ENCODE data around the gene INPP4B.

The INPP4B gene

DNA sequence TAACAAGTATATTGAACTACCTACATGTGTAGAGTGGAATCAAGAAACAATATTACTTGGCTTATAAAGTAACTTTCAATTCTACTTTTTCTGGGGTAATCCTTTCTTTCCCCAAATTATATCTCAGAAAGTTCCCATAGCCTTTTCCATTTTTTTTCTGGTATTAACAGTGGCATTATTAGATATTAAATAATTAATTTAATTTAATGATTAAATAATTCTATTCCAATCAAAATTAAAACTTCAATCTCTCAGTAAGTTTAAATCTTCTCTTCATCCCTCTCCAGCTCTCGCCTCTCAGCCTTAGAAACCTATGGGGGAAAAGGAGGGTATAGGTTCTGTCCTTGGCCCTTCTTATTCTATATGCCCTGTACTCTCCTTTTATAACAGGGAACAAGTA is 262.4 kb downstream of the INPP4B start:
- H3K36me3 ChIP-seq (ENCODE audit: control insufficient read depth, insufficient read depth, low read length) = no peaks in the 10 kb centered on the region
- H2BK120ac ChIP-seq (ENCODE audit: low read depth, low read length) = no peak overlapping the region
- H2BK15ac ChIP-seq (replicated peaks; ENCODE audit: low read depth) = no peak overlapping the region
- no peak overlapping the region for H3K4me2 ChIP-seq (ENCODE audit: low read length)
- no peak overlapping the region for H2BK5ac ChIP-seq (ENCODE audit: low read length)
- H3K4me3 ChIP-seq (ENCODE audit: low read length) = no peak overlapping the region
- H3K23ac ChIP-seq (ENCODE audit: low read length) = no peak overlapping the region
- H3K79me2 ChIP-seq (ENCODE audit: control insufficient read depth, insufficient read depth, low read length) = no peaks in the 10 kb centered on the region
- H2AK5ac ChIP-seq (ENCODE audit: low read length) = no peak overlapping the region
- no peaks in the 10 kb centered on the region for H3K79me1 ChIP-seq (ENCODE audit: low read length)
- H3K4me1 ChIP-seq (ENCODE audit: control insufficient read depth, low read depth, low read length) = no peaks in the 10 kb centered on the region
- H3K27me3 ChIP-seq (ENCODE audit: insufficient read depth, low read length, poor library complexity) = no peaks in the 10 kb centered on the region
- H3K4ac ChIP-seq (ENCODE audit: low read depth, low read length) = no peak overlapping the region
- WGBS (ENCODE audit: extremely low coverage, insufficient coverage, low lambda C conversion rate) = no CpG with 5 or more reads among the region's 1 CpG
- H4K8ac ChIP-seq (ENCODE audit: low read depth, low read length) = no peak overlapping the region
- no peak overlapping the region for H3K27ac ChIP-seq (ENCODE audit: low read depth, low read length)
- DNase-seq = no peak
- no peak overlapping the region for H3K9ac ChIP-seq (ENCODE audit: low read length)
- H3K18ac ChIP-seq (ENCODE audit: low read length) = no peak overlapping the region
- H3K56ac ChIP-seq (ENCODE audit: low read length) = no peak overlapping the region
- no peak overlapping the region for H4K5ac ChIP-seq (ENCODE audit: low read length)

DNA sequence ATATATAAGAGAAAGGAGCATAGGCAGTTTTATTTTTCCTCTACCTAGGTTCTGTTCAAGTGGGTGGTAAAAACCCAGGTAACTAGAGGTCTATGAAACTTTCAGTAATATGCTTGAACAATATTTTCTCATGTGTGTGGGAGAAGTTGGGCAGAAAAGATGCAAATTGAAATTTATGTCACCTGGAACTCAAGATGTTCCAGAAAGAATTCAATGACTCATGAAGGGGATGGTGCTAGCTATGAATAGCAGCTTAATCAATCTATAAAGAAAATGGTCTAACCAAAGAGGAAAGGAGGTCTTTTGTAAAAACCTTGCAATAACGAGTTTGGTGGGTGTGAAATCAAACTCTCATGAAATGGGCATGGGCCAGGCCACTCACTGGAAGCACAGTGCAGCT is 263.8 kb downstream of the INPP4B start:
- no peak overlapping the region for H3K4me3 ChIP-seq (ENCODE audit: low read length)
- no peak overlapping the region for H3K4me2 ChIP-seq (ENCODE audit: low read length)
- H3K23ac ChIP-seq (ENCODE audit: low read length) = no peak overlapping the region
- no peak overlapping the region for H2AK5ac ChIP-seq (ENCODE audit: low read length)
- H4K5ac ChIP-seq (ENCODE audit: low read length) = no peak overlapping the region
- no peak overlapping the region for H2BK15ac ChIP-seq (replicated peaks; ENCODE audit: low read depth)
- no peaks in the 10 kb centered on the region for H3K4me1 ChIP-seq (ENCODE audit: control insufficient read depth, low read depth, low read length)
- H3K36me3 ChIP-seq (ENCODE audit: control insufficient read depth, insufficient read depth, low read length) = no peaks in the 10 kb centered on the region
- no peak for DNase-seq
- no peaks in the 10 kb centered on the region for H3K79me1 ChIP-seq (ENCODE audit: low read length)
- no peak overlapping the region for H3K56ac ChIP-seq (ENCODE audit: low read length)
- no peaks in the 10 kb centered on the region for H3K79me2 ChIP-seq (ENCODE audit: control insufficient read depth, insufficient read depth, low read length)
- H3K9ac ChIP-seq (ENCODE audit: low read length) = no peak overlapping the region
- H3K4ac ChIP-seq (ENCODE audit: low read depth, low read length) = no peak overlapping the region
- no peak overlapping the region for H3K27ac ChIP-seq (ENCODE audit: low read depth, low read length)
- WGBS (ENCODE audit: extremely low coverage, insufficient coverage, low lambda C conversion rate) = no CpG with 5 or more reads among the region's 1 CpG
- H2BK5ac ChIP-seq (ENCODE audit: low read length) = no peak overlapping the region
- H3K18ac ChIP-seq (ENCODE audit: low read length) = no peak overlapping the region
- no peak overlapping the region for H4K8ac ChIP-seq (ENCODE audit: low read depth, low read length)
- no peak overlapping the region for H2BK120ac ChIP-seq (ENCODE audit: low read depth, low read length)
- no peaks in the 10 kb centered on the region for H3K27me3 ChIP-seq (ENCODE audit: insufficient read depth, low read length, poor library complexity)

DNA sequence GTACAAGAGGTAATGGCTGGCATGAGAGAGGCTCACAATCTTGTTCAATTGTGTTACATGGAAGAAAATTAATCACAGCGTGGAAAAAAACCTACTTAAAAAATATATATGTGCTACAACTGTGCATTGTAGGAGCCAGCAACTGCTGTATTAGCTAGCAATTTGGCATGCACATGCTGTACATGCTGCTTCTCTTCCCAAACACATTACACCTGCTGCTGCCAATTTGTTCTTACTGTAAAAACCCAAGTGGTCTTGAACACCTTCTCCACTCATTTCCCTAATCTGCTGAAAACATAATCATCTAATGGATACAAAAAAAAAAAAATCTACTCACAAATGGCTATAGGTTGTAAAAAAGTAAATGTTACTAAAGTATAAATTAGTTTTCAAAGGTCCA is 264.2 kb downstream of the INPP4B start:
- H3K56ac ChIP-seq (ENCODE audit: low read length) = no peak overlapping the region
- H2BK5ac ChIP-seq (ENCODE audit: low read length) = no peak overlapping the region
- no peak for DNase-seq
- H3K27ac ChIP-seq (ENCODE audit: low read depth, low read length) = no peak overlapping the region
- no peak overlapping the region for H3K18ac ChIP-seq (ENCODE audit: low read length)
- WGBS (ENCODE audit: extremely low coverage, insufficient coverage, low lambda C conversion rate) = no CpG with 5 or more reads among the region's 1 CpG
- H2AK5ac ChIP-seq (ENCODE audit: low read length) = no peak overlapping the region
- H3K4ac ChIP-seq (ENCODE audit: low read depth, low read length) = no peak overlapping the region
- no peaks in the 10 kb centered on the region for H3K79me1 ChIP-seq (ENCODE audit: low read length)
- no peak overlapping the region for H3K4me3 ChIP-seq (ENCODE audit: low read length)
- no peak overlapping the region for H4K5ac ChIP-seq (ENCODE audit: low read length)
- no peak overlapping the region for H2BK120ac ChIP-seq (ENCODE audit: low read depth, low read length)
- no peak overlapping the region for H2BK15ac ChIP-seq (replicated peaks; ENCODE audit: low read depth)
- no peaks in the 10 kb centered on the region for H3K36me3 ChIP-seq (ENCODE audit: control insufficient read depth, insufficient read depth, low read length)
- H3K9ac ChIP-seq (ENCODE audit: low read length) = no peak overlapping the region
- no peak overlapping the region for H3K4me2 ChIP-seq (ENCODE audit: low read length)
- no peak overlapping the region for H4K8ac ChIP-seq (ENCODE audit: low read depth, low read length)
- no peak overlapping the region for H3K23ac ChIP-seq (ENCODE audit: low read length)
- H3K4me1 ChIP-seq (ENCODE audit: control insufficient read depth, low read depth, low read length) = no peaks in the 10 kb centered on the region
- H3K27me3 ChIP-seq (ENCODE audit: insufficient read depth, low read length, poor library complexity) = no peaks in the 10 kb centered on the region
- H3K79me2 ChIP-seq (ENCODE audit: control insufficient read depth, insufficient read depth, low read length) = no peaks in the 10 kb centered on the region

DNA sequence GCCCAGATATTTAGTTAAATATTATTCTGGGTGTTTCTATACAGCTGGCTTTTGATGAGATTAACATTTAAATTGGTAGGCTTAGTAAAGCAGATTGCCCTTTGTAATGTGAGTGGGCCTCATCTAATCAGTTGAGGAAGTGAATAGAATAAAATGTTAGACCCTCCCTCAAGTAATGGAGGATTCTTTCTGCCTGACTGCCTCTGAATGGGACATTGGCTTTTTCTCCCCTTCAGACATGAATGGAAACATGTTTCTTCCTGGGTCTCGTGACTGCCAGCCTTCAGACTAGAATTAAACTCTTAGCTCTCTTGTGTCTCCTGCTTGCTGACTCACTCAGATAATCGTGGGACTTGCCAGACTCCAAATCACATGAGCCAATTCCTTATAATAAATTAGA is 266.7 kb downstream of the INPP4B start:
- Histone ChIP-seq H4K8ac (ENCODE audit: low read depth, low read length) (no peak overlapping the region), H3K56ac (ENCODE audit: low read length) (no peak overlapping the region), H4K5ac (ENCODE audit: low read length) (no peak overlapping the region), H3K18ac (ENCODE audit: low read length) (no peak overlapping the region), H3K23ac (ENCODE audit: low read length) (no peak overlapping the region), H3K27ac (ENCODE audit: low read depth, low read length) (no peak overlapping the region), H3K4me1 (ENCODE audit: control insufficient read depth, low read depth, low read length) (no peaks in the 10 kb centered on the region), H3K36me3 (ENCODE audit: control insufficient read depth, insufficient read depth, low read length) (no peaks in the 10 kb centered on the region), H3K9ac (ENCODE audit: low read length) (no peak overlapping the region), H2BK15ac (replicated peaks; ENCODE audit: low read depth) (no peak overlapping the region), H3K27me3 (ENCODE audit: insufficient read depth, low read length, poor library complexity) (no peaks in the 10 kb centered on the region), H3K4me2 (ENCODE audit: low read length) (no peak overlapping the region), H3K79me1 (ENCODE audit: low read length) (no peaks in the 10 kb centered on the region), H3K79me2 (ENCODE audit: control insufficient read depth, insufficient read depth, low read length) (no peaks in the 10 kb centered on the region), H3K4ac (ENCODE audit: low read depth, low read length) (no peak overlapping the region), H3K4me3 (ENCODE audit: low read length) (no peak overlapping the region), H2BK120ac (ENCODE audit: low read depth, low read length) (no peak overlapping the region), H2BK5ac (ENCODE audit: low read length) (no peak overlapping the region), H2AK5ac (ENCODE audit: low read length) (no peak overlapping the region)
- no CpG with 5 or more reads among the region's 2 CpGs for WGBS (ENCODE audit: extremely low coverage, insufficient coverage, low lambda C conversion rate)
- no peak for DNase-seq

DNA sequence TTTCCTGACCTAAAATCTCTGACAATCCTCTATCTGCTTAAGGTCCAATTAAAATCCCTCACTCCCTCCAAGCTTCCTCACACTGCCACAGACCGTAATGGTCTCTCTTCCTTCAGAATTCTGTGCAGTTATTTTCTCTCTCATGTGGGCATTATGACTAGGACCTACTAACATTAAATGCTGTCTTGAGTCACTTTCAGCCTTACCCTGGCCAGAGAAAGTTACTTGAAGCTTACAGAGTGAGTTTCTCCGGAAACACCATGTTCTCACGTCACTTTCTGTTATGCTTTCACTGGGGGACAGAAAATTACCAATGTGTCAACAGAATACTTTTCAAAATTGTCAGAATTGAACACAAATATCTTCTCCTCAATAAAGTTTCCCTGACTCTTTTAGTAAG is 271.8 kb downstream of the INPP4B start:
- Histone ChIP-seq H3K23ac (ENCODE audit: low read length) (no peak overlapping the region), H3K18ac (ENCODE audit: low read length) (no peak overlapping the region), H4K8ac (ENCODE audit: low read depth, low read length) (no peak overlapping the region)

DNA sequence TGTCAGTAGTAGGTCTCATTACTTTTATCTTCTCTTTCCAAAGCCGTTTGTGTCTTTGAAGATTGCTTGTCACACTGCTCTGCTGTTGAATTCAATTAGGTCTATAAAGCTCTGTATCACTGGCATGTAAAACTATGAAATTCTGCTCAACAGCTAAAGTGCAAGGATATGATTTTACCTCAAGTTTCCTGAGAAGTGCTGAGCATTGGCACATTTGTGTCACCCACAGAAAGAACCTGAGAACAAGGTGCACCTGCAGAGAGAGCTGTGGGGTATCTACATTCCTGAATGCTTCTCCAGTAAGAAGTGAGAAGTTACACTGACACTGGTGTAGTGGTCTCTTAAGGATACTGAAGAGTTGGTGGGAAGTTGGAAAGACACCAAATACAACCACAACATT is 274.0 kb downstream of the INPP4B start:
- no peaks in the 10 kb centered on the region for H3K27me3 ChIP-seq (ENCODE audit: insufficient read depth, low read length, poor library complexity)
- WGBS (ENCODE audit: extremely low coverage, insufficient coverage, low lambda C conversion rate) = no CpG with 5 or more reads among the region's 1 CpG
- peak; percentile 18 for DNase-seq
- no peak overlapping the region for H2AK5ac ChIP-seq (ENCODE audit: low read length)
- no peak overlapping the region for H3K18ac ChIP-seq (ENCODE audit: low read length)
- H3K9ac ChIP-seq (ENCODE audit: low read length) = no peak overlapping the region
- H3K79me1 ChIP-seq (ENCODE audit: low read length) = no peaks in the 10 kb centered on the region
- no peaks in the 10 kb centered on the region for H3K4me1 ChIP-seq (ENCODE audit: control insufficient read depth, low read depth, low read length)
- no peaks in the 10 kb centered on the region for H3K79me2 ChIP-seq (ENCODE audit: control insufficient read depth, insufficient read depth, low read length)
- no peak overlapping the region for H2BK5ac ChIP-seq (ENCODE audit: low read length)
- H3K4me3 ChIP-seq (ENCODE audit: low read length) = no peak overlapping the region
- no peak overlapping the region for H2BK120ac ChIP-seq (ENCODE audit: low read depth, low read length)
- H3K27ac ChIP-seq (ENCODE audit: low read depth, low read length) = no peak overlapping the region
- H3K23ac ChIP-seq (ENCODE audit: low read length) = no peak overlapping the region
- H2BK15ac ChIP-seq (replicated peaks; ENCODE audit: low read depth) = no peak overlapping the region
- no peaks in the 10 kb centered on the region for H3K36me3 ChIP-seq (ENCODE audit: control insufficient read depth, insufficient read depth, low read length)
- no peak overlapping the region for H3K4ac ChIP-seq (ENCODE audit: low read depth, low read length)
- H3K4me2 ChIP-seq (ENCODE audit: low read length) = no peak overlapping the region
- no peak overlapping the region for H4K5ac ChIP-seq (ENCODE audit: low read length)
- H4K8ac ChIP-seq (ENCODE audit: low read depth, low read length) = no peak overlapping the region
- no peak overlapping the region for H3K56ac ChIP-seq (ENCODE audit: low read length)

More for the DNA sequence above, 271.8 kb downstream of the INPP4B start:
- no peak for DNase-seq
- no peak overlapping the region for H3K4me3 ChIP-seq (ENCODE audit: low read length)
- no peaks in the 10 kb centered on the region for H3K4me1 ChIP-seq (ENCODE audit: control insufficient read depth, low read depth, low read length)
- no peak overlapping the region for H2AK5ac ChIP-seq (ENCODE audit: low read length)
- H2BK15ac ChIP-seq (replicated peaks; ENCODE audit: low read depth) = no peak overlapping the region
- no peak overlapping the region for H3K27ac ChIP-seq (ENCODE audit: low read depth, low read length)
- H4K5ac ChIP-seq (ENCODE audit: low read length) = no peak overlapping the region
- no peak overlapping the region for H3K4me2 ChIP-seq (ENCODE audit: low read length)
- H3K36me3 ChIP-seq (ENCODE audit: control insufficient read depth, insufficient read depth, low read length) = no peaks in the 10 kb centered on the region
- no peak overlapping the region for H3K56ac ChIP-seq (ENCODE audit: low read length)
- H3K79me1 ChIP-seq (ENCODE audit: low read length) = no peaks in the 10 kb centered on the region
- H2BK5ac ChIP-seq (ENCODE audit: low read length) = no peak overlapping the region
- no peak overlapping the region for H2BK120ac ChIP-seq (ENCODE audit: low read depth, low read length)
- H3K79me2 ChIP-seq (ENCODE audit: control insufficient read depth, insufficient read depth, low read length) = no peaks in the 10 kb centered on the region
- no peak overlapping the region for H3K4ac ChIP-seq (ENCODE audit: low read depth, low read length)
- no CpG with 5 or more reads among the region's 3 CpGs for WGBS (ENCODE audit: extremely low coverage, insufficient coverage, low lambda C conversion rate)
- no peaks in the 10 kb centered on the region for H3K27me3 ChIP-seq (ENCODE audit: insufficient read depth, low read length, poor library complexity)
- no peak overlapping the region for H3K9ac ChIP-seq (ENCODE audit: low read length)
